NCI-H2081 (cell line): ENCODE measurements around the gene RIMS1.

Experiments
- DNase-seq, 2 experiments: peaks; one replicate each; lab custom pipeline; 2025; lab: John Stamatoyannopoulos, UW

RIMS1 gene, protein sequence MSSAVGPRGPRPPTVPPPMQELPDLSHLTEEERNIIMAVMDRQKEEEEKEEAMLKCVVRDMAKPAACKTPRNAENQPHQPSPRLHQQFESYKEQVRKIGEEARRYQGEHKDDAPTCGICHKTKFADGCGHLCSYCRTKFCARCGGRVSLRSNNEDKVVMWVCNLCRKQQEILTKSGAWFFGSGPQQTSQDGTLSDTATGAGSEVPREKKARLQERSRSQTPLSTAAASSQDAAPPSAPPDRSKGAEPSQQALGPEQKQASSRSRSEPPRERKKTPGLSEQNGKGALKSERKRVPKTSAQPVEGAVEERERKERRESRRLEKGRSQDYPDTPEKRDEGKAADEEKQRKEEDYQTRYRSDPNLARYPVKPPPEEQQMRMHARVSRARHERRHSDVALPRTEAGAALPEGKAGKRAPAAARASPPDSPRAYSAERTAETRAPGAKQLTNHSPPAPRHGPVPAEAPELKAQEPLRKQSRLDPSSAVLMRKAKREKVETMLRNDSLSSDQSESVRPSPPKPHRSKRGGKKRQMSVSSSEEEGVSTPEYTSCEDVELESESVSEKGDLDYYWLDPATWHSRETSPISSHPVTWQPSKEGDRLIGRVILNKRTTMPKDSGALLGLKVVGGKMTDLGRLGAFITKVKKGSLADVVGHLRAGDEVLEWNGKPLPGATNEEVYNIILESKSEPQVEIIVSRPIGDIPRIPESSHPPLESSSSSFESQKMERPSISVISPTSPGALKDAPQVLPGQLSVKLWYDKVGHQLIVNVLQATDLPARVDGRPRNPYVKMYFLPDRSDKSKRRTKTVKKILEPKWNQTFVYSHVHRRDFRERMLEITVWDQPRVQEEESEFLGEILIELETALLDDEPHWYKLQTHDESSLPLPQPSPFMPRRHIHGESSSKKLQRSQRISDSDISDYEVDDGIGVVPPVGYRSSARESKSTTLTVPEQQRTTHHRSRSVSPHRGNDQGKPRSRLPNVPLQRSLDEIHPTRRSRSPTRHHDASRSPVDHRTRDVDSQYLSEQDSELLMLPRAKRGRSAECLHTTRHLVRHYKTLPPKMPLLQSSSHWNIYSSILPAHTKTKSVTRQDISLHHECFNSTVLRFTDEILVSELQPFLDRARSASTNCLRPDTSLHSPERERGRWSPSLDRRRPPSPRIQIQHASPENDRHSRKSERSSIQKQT (N-terminal part only)

DNA sequence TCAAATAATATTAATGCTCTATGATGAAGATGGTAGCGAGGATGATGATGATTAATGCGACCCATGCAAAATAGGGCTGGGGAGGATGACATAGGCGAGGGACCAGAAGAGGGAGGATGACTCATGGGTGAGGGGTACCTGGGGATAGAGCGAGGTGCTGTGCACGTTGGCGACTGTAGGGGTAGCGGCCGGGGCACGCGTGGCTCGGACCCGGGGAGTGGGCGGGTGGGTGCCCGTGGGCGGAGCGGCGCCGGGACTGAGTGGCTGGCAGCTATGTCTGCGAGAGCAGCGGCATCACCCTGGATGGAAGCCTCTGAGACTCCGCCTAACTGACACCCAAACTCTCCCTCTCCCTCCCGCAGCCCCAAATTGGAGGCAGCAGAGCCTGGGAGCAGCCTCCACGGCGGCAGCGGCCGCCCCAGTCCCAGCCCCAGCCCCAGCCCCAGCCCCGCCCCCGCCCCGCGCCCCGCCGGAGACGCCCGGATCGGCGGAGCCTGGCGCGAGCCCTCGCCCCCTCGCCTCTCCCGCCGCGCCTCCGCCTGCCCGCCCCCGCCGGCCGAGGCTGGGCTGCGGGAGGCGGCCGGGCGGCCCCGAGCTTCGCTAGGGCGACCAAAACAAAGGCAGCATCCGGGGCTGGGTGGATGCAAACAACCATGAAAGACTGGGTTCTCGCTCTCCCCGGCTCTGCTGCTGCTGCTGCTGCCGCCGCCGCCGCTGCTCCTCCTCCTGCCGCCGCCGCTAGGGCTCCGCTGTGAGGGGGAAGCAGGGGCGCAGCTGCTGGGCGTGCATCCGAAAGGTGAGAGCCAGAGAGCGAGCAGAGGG is at the start of gene RIMS1:
Gene RIMS1 (plus strand): TSS at position 367 of the 822 bp plus-strand sequence. CDS start 474 bp downstream, outside the sequence.
- DNase-seq = peak; percentile 28 to 62

DNA sequence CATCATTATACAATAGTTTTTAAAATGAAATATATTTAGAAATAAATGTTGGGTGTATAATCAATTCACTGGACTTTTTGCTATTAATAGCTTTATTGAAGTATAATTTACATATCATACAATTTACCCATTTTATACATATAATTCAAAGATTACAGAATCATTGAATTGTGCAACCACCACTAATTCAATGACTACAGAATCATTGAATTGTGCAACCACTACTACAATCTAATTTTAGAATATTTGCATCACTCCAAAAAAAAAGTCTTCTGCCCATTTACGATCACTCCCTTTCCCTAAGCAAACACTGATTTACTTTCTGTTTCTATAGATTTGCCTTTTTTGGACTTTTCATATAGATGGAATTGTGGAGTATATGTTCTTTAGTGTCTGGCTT is 35.1 kb upstream of the RIMS1 start:
- DNase-seq = no peak

- DNase-seq = no peak
These were observed 33.4 kb upstream of the RIMS1 start for GRCh38 chr6:71852948-71853347.

GRCh38 chr6:71855406-71855805 is 30.9 kb upstream of the RIMS1 start:
- no peak for DNase-seq

DNA sequence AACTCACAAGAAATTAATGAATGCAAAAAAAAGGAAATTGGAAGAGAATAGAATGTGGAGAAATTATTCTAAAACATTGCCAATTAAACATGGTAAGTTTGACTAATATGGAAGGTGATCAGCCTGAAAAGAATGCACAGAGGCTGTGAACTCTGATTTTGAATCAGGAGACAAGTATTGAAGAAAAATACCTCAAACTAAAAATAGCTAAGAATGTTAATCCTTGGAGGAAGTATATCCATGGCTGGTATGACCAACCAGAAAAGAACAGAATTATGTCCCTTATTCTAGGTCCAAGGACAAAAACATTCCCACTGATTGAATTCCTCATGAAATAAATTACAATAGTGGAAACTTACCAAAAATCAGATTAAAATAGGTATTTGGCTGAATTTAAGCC is 7.3 kb upstream of the RIMS1 start:
- no peak for DNase-seq

DNA sequence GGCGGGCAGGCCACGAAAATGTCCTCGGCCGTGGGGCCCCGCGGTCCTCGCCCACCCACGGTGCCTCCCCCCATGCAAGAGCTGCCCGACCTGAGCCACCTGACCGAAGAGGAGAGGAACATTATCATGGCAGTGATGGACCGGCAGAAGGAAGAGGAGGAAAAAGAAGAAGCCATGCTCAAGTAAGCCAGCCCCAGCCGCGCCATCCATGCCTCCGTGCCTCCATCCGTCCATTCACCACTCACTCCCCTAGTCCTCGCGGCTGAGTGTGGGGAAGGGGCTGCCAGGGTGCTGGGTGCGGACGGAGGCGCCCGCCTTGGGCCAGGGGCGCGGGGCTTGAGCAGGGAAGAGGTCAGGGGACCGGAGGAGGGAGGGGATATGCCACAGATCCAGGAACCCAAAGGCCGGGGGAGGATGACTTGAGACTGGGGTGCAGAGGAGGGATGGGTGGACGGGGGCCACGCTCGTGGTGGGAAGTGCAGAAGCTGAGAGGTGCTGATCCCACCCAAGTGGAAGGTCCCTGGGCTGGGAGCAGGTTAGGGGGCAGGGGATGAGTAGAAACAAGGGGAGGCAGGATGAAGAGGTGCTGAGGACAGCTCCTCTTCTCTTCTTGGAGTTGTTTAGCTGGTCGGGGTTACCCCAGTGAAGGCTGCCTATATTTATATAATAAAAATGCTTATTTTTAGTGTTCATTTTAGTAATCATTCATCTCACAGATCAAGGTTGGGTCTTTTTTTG is 825 bp downstream of the RIMS1 start:
- DNase-seq = no peak

DNA sequence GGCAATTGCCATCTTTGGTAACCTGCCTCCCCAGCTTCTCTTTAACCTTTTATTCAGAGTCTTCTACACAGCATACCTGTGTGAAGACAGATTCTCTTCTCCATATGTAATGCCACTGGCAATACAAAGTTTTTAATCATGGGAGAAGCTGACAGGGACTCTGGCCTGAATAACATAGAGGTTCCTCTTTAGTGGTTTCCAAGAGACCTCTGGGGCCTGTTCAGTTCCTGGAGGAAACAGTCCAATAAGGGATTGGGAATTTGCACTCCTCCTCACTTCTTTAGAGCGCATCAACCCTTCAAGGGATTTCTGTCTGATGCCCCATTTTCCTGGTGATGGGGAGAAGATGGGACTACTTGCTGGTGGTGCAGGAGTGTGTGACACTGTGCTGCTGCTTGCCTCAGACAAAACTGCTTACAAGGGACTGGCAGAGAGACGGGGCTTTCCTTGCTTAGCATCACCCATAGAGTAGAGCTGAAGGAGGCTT is 1.4 kb downstream of the RIMS1 start:
- no peak for DNase-seq

GRCh38 chr6:71888756-71889340 is 2.5 kb downstream of the RIMS1 start:
- no peak for DNase-seq

DNA sequence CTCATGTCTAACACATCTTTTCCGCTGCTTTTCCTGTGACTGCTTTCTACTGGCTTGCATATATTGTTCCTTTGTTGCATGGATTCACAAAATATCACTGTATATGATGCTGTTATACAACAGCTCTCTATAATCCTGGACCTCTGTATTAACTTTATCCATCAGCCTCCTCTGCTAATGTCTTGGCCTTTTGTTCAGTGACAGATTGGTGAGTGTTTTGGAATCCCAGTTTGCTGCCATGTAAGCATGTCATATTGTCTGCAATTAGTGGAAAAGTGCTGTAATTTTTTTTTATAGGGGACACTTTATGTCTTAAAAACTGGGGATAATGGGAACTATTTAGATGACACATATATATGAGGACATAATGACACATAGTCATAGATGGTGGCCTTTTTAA is 3.0 kb downstream of the RIMS1 start:
- no peak for DNase-seq

GRCh38 chr6:71892641-71893040 is 6.3 kb downstream of the RIMS1 start:
- DNase-seq = no peak

- no peak for DNase-seq
These were observed 14.3 kb downstream of the RIMS1 start for GRCh38 chr6:71900642-71901041.

DNA sequence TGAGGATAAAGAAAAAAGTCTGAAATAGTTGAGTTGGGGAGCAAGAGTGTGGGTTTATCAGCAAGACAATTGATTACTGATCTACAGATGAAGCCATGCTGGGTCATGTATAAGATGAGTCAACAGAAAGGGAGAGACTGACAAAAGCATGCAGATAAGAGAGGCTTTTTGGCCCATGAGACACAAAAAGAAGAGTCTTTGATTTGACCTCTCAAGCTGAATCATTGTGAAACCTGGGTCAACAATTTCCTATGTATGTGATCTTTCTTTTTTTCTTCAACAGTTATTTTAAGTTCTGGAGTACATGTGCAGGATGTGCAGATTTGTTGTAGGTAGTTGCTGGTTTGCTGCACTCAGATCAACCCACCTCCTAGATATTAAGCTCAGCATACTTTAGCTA is 15.9 kb downstream of the RIMS1 start:
- no peak for DNase-seq

DNA sequence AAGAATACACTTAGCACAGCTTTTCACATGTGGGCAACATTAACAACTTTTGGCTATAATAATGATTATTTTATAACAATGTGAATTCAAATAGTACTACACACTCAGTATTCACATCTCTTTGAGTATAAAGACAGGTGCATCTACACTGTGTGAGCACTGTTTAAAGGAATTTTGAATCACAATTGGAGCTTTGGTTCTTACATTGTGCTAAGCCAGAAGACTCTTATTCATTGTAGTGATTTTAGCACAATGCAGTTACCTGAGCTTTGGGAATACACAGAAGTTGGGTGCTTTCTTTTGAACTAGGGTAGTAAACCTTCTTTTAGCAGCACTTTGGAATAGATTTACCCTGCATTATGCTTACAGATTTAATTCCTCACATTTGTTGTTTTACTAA is 20.5 kb downstream of the RIMS1 start:
- DNase-seq = no peak

GRCh38 chr6:71908162-71908765 is 21.9 kb downstream of the RIMS1 start:
- DNase-seq = peak in 1 of 2 experiments; percentile 34

- DNase-seq = no peak
These were observed 27.3 kb downstream of the RIMS1 start for GRCh38 chr6:71913444-71914234.

- no peak for DNase-seq
These were observed 42.7 kb downstream of the RIMS1 start for GRCh38 chr6:71929047-71929446.

GRCh38 chr6:71933881-71934280 is 47.5 kb downstream of the RIMS1 start:
- no peak for DNase-seq

GRCh38 chr6:71965404-71965803 is 79.1 kb downstream of the RIMS1 start:
- DNase-seq = no peak

GRCh38 chr6:71967436-71967835 is 81.1 kb downstream of the RIMS1 start:
- DNase-seq = no peak
